H7 (cell line): ENCODE results near the gene KL. TPM values are rescaled to one million over a fixed set of nuclear protein-coding genes. Genes with fewer than 3 reads are reported as not detected.

ENCODE experiments used
- DNase-seq: peaks from one replicate; pipeline ENCODE4 v3.0.0; 2012
- H3K27me3 ChIP-seq: 2 replicates; pipeline ENCODE4 v1.6.0; 2011; ENCODE audit warnings: mild to moderate bottlenecking, low read length; ENCODE audit not compliant: control insufficient read depth, insufficient read depth
- H3K36me3 ChIP-seq: replicated peaks from 2 replicates; pipeline ENCODE4 v1.5.1; 2011; ENCODE audit warnings: low read length; ENCODE audit not compliant: control insufficient read depth, insufficient read depth
- H3K4me3 ChIP-seq: 2 replicates; pipeline ENCODE4 v1.5.1; 2011; ENCODE audit warnings: low read depth, mild to moderate bottlenecking, control low read depth, low read length, moderate library complexity; ENCODE audit not compliant: insufficient read depth
- total RNA-seq: library from RNA; depleted of rRNA; stranded (reverse); fragments of >200 nt; shearing (Covaris generic); gene quantifications from 2 replicates; pipeline ENCODE4 v1.2.3, GENCODE V29; 2014

Gene KL
- total RNA-seq, 1 experiment from 2014 or later, result not detected

DNA sequence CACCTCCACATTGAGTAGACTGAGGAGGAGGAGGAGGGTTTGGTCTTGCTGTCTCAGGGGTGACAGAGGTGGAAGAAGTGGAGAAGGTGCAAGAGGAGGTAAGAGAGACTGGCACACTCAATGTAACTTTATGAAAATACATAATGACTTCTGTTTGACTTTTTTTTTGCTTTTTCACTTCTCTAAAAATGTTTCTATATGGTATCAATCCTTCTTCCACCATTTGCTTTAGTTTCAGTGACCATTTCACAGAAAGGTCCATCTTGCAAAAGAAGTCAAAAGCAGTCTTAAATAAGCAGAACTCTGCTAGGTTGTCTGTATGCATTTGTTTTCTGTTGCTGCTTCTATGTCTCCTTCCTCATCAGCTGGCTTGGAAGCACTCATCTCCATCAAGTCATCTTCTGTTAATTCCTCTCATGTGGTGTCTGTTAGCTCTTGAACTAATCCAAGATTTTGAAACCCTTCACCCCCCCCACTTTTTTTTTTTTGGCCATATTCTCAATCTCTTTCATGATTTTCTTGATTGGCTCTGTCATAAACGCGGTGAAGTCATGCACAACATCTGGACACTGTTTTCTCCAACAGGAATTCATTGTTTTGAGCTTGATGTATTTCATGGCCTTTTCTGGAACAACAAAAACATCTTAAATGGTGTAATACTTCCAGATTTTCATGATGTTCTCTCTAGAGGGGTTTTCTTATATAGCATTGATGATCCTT, 80.8 kb downstream of the KL start:
- no peak overlapping the region for H3K4me3 ChIP-seq
- DNase-seq, result no peak
- no peaks in the 10 kb centered on the region for H3K36me3 ChIP-seq
- no peaks in the 10 kb centered on the region for H3K27me3 ChIP-seq

DNA sequence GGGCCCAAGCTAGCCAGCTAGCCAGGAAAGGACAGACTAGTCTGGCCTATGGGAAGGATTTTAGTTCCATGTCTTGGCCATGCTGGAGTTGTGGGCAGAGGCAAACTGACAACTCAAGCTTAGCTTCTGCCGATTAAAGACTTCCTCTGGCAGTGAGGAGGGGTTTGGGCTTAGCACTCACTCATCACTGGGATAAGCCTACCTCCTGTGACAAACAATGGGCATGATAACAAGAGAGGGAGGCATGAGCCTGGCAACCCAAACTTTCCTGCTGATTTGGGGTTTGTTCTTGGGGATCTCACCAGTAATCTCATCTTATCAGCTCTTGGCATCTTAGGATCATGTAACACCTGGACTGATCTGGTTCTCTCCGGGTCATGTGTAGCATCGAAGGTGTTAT, 83.6 kb downstream of the KL start:
- H3K36me3 ChIP-seq, result no peaks in the 10 kb centered on the region
- no peak overlapping the region for H3K4me3 ChIP-seq
- no peaks in the 10 kb centered on the region for H3K27me3 ChIP-seq
- no peak for DNase-seq

DNA sequence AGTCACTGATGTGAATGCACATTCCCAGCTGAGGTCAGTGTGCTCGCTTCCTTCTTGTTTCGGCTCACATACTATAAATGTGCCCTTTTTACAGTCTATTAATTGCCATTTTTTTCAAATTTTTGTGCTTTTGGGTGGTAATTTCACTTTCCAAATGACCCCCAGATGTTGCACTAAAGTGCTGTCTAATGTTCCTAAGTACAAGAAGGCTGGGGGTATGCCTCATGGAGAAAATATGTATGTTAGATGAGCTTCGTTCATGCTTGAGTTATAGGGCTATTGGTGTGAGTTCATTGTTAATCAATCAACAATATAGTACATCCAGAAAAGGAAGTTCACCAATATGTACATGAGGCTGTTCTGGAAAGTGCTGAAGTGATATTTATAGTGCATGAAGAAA, 84.7 kb downstream of the KL start:
- Histone ChIP-seq H3K36me3 (no peaks in the 10 kb centered on the region), H3K4me3 (no peak overlapping the region), H3K27me3 (no peaks in the 10 kb centered on the region)
- no peak for DNase-seq

DNA sequence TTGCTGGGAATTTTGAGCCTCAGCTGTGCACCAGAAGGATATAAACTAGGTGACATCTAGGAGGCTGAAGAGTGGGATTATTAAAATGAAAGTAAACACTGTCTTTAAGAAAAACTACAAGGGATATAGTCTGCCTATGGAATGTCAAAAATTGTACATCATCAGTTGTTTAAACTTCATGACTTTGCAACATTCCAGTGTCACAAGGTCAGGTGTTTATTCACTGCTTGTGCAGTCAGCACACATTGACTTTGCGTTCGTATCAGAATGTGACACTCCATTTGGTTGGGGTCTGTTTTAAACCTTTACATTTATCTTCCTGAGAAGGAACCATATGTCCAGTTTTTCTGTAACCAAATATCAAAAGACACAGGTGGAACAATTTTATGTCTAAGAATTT, 85.6 kb downstream of the KL start:
- H3K27me3 ChIP-seq, result no peaks in the 10 kb centered on the region
- no peak for DNase-seq
- no peak overlapping the region for H3K4me3 ChIP-seq
- no peaks in the 10 kb centered on the region for H3K36me3 ChIP-seq

DNA sequence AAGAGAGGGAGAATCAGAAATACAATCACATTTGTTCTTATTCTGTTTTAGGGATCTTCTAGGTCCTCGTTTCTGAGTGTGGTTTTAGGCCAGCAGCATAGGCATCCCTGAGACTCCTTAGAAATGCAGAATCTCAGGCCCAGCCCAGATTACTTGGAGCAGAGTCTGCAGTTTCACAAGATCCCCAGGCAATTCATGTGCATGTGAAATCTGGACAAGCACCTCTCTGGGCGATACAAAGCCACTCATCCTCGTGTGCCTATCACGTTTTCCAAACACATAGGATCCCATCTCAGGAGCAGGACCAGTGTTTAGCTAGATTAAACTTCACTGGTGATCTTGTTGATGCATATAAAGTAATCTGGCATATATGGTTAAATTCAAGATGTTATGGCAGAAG, 87.2 kb downstream of the KL start:
- DNase-seq, result no peak

DNA sequence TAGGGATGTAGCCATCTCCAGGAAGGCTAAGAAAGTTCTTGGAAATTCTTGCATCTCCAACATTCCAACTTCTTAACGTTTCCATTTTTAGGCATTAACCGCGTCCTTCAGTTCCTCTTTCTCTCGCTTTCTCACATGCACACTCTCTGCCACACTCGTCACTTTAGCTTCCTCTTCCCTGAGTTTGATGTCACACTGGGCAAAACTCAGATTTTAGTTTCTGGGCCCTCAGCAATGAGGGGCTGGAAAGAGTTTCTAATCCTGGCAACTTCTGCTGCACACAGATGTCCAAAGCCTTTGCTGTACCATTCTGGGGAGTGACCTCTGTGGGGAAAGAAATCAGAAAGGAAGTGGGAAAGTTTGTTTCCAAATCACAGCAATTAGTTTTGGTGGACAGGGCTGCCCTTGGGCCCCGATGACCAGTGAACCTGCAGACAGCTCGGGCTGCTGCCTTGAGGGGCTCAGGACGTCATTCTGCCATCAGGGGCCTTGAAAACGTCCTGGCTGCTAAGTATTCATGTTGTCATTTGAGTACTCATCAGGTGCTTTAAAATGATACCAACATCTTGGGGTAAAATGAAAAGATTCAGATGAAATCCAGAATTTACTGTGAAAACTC, 89.3 kb downstream of the KL start:
- H3K36me3 ChIP-seq, result no peaks in the 10 kb centered on the region
- H3K4me3 ChIP-seq, result no peak overlapping the region
- no peaks in the 10 kb centered on the region for H3K27me3 ChIP-seq
- DNase-seq, result no peak

More for the DNA sequence above, 87.2 kb downstream of the KL start:
- Histone ChIP-seq H3K27me3 (no peaks in the 10 kb centered on the region), H3K4me3 (no peak overlapping the region), H3K36me3 (no peaks in the 10 kb centered on the region)

DNA sequence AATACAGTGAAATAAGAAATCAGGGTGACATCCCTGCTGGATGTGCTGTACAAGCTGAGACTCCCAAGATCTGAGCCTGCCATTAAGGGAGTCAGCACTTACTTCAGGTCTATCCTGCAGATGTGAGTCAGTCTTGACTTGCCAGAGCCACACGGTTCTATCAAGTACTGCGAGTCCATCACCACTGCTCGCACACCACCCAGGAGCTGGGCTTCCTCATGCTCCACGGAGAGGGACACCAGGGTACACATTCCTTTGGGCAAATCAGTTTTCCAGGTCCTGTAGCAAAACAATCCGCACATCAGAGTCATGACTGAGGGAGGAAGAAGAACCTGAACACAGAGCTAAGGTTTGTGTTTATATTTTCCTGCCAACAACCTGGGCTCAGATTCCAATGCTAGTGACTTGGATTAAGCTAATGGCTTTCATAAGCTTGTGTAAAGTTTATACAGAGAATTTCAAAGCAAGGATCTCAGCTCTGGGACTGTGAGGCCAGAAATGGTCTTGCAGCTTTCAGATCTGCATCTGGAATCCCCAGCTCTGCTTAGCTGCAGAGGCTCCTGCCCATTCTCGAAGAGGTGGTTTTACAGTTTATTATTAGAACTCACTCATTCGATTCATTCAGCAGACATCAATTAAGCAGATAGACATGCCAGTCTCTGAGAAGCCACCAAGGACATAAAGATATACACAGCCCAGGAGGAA, 90.6 kb downstream of the KL start:
- no peak overlapping the region for H3K4me3 ChIP-seq
- DNase-seq, result no peak
- H3K27me3 ChIP-seq, result no peaks in the 10 kb centered on the region
- no peaks in the 10 kb centered on the region for H3K36me3 ChIP-seq

DNA sequence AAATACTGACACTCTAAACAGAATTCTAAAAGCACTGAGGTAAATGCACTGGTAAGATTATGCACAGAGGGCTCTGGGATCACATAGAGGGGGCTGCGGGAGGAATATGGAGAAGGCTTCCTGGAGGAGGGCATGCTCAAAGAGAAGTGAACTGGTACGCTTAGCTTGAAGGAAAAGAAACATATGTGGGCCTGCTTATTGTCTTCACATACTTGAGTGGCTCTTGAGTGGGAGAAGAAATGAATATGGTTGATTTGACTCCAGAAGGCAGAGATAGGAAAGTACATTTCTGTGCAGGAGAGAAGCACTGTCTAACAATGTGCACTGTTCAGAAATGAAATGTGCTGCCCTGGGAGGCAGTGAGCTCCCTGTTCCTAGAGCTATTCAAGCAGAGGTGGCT, 91.1 kb downstream of the KL start:
- H3K36me3 ChIP-seq, result no peaks in the 10 kb centered on the region
- DNase-seq, result no peak
- H3K27me3 ChIP-seq, result no peaks in the 10 kb centered on the region
- H3K4me3 ChIP-seq, result no peak overlapping the region

DNA sequence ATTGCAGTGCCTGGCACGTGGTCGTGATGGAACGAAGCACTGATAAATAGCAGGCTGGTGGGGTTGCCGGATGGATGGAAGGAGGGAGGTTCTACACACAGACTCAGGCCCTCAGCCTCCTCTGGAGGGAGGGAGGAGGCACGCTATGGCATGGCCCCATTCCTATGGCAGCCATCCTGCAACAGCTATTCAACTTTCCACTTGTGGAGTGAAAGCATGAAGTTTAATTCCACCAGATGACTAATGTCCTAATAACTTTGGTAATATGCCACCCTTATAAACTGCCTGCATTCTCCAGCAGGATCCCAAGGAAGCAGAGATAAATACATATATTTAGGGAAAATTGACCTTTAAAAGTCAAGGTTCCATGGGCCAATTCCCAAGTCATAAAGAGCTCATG, 92.4 kb downstream of the KL start:
- H3K36me3 ChIP-seq, result no peaks in the 10 kb centered on the region
- no peaks in the 10 kb centered on the region for H3K27me3 ChIP-seq
- DNase-seq, result no peak
- no peak overlapping the region for H3K4me3 ChIP-seq

DNA sequence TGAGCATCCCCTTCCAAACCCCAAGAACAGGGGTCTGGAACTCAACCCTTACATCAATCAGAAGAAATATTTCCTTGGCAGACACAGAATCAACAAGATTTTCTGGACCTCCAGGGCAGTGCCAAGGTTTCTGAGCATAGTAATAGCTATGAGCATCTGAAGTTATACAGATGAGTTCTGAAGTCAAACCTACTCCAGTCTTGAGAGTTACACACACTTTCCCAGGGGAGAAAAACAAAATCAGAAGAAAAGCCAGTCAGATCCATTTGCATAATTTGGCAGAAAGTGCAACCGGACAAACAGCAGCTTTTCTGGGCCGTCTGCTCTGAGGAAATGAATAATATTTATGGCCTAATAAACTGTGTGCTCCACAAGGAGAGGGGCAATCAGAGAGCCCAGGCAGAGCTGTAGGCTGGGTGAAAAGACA, 93.1 kb downstream of the KL start:
- DNase-seq, result no peak
- Histone ChIP-seq H3K27me3 (no peaks in the 10 kb centered on the region), H3K4me3 (no peak overlapping the region), H3K36me3 (no peaks in the 10 kb centered on the region)

DNA sequence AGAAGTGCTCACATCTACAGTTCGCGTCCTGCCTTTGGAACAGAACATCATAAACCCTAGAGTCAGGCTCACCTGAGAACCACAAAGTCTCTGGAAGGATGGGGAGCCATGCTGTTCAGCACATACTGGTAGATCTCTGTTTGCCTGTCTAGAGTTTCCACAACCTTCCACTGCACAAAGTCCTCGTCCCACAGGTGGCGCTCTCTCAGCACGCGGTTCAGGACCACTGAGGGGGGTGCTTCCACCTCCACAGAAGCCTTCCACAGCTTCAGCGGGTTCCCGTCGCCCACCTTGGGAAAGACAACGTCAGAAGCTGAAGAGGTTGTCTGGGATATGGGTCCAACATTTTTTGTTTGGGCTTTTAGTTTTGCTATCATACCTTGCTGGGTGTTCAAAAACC, 93.6 kb downstream of the KL start:
- H3K27me3 ChIP-seq, result no peaks in the 10 kb centered on the region
- DNase-seq, result peak; percentile 43
- H3K36me3 ChIP-seq, result no peaks in the 10 kb centered on the region
- no peak overlapping the region for H3K4me3 ChIP-seq

DNA sequence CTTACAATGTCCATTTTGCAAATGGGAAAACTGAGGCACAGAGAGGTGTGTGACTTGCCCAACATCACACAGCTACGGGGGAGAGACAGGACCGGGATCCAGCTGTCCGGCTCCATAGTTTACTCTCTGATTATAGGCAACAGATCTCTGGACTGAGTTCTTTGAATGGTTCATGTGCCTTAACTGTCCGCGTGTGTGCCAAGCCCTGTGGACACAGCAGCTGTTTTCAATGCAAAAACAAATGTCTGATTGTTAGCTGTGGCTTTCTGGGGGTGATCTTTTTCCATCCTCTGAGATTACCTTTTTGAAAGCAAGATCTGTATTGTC, 94.1 kb downstream of the KL start:
- Histone ChIP-seq H3K4me3 (no peak overlapping the region), H3K27me3 (no peaks in the 10 kb centered on the region), H3K36me3 (no peaks in the 10 kb centered on the region)
- no peak for DNase-seq

DNA sequence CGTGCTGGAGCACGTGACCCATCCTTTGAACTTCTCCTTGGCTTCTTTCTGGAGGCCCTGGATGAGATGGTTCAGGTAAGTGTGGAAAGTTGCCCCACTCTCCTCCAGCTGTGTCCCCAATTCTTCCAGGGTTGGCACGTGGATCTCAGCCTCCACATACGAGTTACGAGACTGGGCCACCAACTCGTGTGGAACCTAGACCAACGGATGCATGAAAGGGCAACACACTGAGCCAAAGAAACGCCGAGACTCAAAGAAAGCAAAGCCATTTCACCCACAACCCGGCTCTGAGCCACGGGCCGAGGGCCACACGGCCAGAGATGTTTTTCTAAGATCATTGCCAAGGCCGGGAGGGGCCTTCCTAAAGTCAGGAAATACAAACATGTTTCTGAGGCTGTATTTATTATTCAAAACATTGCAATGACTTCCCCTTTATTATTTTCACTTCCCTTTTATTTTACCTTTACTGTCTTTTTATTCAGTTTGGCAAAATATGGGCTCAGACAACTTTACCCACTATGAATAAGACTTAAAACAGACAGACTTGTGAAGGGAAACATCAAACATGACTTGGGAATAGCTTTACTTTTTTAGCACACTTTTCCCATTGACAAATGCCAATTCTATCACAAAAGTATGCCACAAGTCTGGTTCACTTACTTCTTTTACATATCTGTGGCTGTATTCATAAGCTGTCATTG, 94.6 kb downstream of the KL start:
- DNase-seq, result no peak
- no peaks in the 10 kb centered on the region for H3K36me3 ChIP-seq
- H3K4me3 ChIP-seq, result no peak overlapping the region
- no peaks in the 10 kb centered on the region for H3K27me3 ChIP-seq

DNA sequence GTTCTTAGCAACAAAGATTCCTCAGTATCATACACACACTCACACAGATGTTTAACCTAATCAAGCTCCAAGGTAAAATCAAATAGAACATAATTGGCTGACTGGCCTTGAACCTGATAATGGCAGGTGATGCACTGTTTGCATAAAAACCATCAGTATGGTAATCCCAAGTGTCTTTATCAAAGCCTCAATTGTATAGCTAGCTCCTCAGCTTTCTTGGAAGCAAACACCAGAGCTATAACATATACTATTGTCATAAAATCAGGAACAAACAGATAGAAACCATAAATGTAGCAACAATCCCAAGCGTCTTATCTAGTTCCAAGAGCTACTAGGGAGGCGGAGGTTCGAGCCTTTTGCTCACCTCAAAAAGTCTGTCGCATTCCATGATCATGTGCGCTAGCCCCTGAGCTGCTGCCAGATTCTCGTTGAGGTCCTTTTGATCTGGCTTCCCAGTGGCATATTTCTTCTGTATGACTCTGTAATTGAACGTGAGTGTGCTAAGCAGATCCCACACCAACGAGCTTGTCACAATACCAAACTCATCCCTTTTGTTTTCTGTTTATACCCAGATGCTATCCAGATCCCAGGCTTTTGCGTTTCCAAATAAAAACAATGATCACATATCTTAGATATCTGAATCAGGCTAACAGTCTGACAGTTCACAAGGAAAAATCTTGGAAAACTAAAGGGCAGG, 95.3 kb downstream of the KL start:
- Histone ChIP-seq H3K36me3 (no peaks in the 10 kb centered on the region; the same call in 1 of the 2 replicates), H3K27me3 (no peaks in the 10 kb centered on the region), H3K4me3 (no peak overlapping the region)
- DNase-seq, result no peak
